Retina (tissue), 1 donor: ENCODE data around the gene CA9.
"Not testable (repeated sequence)": the region's sequence is repeated elsewhere in the genome, so short reads cannot be mapped to it uniquely, and the experiment has no call there.

Source experiments
- DNase-seq: peaks from one replicate; pipeline ENCODE4 v3.0.0-alpha.2; 2016

CA9 gene

DNA sequence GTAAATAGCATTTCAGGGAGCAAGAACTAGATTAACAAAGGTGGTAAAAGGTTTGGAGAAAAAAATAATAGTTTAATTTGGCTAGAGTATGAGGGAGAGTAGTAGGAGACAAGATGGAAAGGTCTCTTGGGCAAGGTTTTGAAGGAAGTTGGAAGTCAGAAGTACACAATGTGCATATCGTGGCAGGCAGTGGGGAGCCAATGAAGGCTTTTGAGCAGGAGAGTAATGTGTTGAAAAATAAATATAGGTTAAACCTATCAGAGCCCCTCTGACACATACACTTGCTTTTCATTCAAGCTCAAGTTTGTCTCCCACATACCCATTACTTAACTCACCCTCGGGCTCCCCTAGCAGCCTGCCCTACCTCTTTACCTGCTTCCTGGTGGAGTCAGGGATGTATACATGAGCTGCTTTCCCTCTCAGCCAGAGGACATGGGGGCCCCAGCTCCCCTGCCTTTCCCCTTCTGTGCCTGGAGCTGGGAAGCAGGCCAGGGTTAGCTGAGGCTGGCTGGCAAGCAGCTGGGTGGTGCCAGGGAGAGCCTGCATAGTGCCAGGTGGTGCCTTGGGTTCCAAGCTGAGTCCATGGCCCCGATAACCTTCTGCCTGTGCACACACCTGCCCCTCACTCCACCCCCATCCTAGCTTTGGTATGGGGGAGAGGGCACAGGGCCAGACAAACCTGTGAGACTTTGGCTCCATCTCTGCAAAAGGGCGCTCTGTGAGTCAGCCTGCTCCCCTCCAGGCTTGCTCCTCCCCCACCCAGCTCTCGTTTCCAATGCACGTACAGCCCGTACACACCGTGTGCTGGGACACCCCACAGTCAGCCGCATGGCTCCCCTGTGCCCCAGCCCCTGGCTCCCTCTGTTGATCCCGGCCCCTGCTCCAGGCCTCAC is at the start of gene CA9:
Gene CA9, plus strand, starts transcription at position 797 of the 893 bp plus-strand sequence. Its CDS starts 32 bp downstream, at position 829.
- DNase-seq = no peak

DNA sequence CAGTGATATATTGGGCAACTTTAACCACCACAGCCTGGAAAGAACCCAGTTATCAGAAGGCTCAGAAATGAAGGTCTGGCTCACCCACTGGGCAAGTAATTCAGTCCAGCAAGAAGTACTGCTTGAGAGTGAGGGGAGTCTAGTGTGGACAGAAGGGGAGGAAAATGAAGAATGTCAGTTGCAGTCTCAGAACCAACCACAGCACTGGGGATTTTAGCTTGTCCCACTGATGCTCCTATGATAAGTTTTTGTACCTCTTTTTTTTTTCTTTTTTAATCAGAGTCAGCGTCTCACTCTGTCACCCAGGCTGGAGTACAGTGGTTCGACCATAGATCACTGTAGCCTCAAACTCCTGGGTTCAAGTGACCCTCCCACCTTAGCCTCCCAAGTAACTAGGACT is 46.2 kb upstream of the CA9 start:
- no peak for DNase-seq

- no peak for DNase-seq
Measured at GRCh38 chr9:35628389-35628991, 45.2 kb upstream of the CA9 start.

DNA sequence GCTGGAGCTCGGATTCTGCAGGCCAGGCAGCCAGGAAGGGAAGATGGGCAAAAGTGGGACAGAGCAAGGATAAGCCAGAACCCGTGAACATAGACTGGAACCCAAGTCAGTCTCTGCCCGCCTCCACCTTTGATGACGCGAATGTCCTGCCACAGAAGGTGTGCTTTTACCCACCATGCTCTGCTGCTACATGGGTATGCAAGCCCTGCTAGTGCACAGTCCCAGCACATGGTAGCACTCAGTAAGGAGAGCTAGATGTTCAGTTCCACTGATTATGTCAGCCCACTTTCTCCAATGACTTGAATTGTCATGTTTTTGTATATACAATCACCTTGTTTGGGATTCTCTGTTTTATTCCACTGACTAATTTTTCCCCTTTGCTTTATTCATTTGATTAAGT is 44.1 kb upstream of the CA9 start:
- no peak for DNase-seq

GRCh38 chr9:35635730-35636129 is 38.0 kb upstream of the CA9 start:
- DNase-seq = no peak

DNA sequence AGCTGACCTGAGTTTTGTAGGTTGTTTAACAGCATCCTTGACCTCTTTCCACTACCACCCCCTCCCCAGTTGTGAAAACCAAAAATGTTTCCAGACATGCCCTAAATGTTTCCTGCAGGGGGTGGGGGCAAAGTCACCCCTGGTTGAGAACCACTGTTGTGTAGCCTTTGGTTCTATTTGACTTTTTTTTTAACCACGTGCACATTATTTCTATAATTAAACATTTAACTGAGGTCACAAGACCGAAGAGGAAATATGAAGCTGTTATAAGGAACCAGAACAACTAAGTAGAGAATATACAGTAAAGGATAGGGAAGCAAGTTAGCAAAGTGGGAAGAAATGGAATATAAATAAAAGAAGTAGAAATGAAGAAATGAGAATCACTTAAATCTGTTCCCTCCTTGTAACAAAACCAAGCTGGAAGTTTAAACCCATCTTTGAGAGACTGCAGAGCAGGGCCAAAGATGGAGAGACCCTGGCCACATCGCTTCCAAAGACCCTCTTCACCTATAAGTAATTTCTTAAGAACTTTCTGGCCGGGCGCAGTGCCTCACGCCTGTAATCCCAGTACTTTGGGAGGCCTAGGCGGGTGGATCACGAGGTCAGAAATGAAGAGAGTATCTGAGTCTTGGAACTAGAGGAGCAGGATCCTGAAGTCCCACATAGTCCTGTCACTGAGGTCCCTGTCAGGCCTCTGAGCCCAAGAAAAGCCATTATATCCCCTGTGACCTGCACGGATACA is 37.4 kb upstream of the CA9 start:
- no peak for DNase-seq

DNA sequence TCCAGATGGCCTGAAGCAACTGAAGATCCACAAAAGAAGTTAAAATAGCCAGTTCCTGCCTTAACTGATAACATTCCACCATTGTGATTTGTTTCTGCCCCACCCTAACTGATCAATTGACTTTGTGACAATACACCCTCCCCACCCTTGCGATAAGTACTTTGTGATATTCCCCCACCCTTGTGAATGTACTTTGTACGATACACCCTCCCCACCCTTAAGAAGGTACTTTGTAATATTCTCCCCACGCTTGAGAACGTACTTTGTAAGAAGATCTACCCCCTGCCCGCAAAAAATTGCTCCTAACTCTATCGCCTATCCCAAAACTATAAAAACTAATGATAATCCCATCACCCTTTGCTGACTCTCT is 36.9 kb upstream of the CA9 start:
- DNase-seq = not testable (repeated sequence)

- DNase-seq = not testable (repeated sequence)
Measured at GRCh38 chr9:35637427-35637955, 36.2 kb upstream of the CA9 start.

DNA sequence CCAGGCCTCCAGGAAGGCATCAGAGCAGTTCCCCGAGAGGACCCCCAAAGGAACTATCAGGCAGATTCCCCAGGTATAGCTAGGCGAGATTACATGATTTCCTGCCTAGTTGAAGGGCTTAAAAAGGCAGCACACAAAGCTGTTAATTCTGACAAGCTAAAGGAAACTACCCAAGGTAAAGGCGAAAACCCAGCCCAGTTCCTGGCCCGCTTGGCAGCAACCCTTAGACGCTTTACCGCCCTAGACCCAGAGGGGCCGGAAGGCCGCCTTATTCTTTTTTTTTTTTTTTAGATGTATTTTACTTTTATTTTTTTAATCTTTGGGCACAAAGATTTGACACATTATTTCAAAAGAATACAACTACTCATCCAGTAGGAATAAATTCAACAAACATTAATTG is 35.0 kb upstream of the CA9 start:
- DNase-seq = not testable (repeated sequence)

- not testable (repeated sequence) for DNase-seq
Measured at GRCh38 chr9:35639225-35639624, 34.5 kb upstream of the CA9 start.

- no peak for DNase-seq
Measured at GRCh38 chr9:35639631-35640030, 34.1 kb upstream of the CA9 start.

GRCh38 chr9:35640431-35640830 is 33.3 kb upstream of the CA9 start:
- DNase-seq = not testable (repeated sequence)

- DNase-seq = not testable (repeated sequence)
Measured at GRCh38 chr9:35641478-35641877, 32.2 kb upstream of the CA9 start.

- no peak for DNase-seq
Measured at GRCh38 chr9:35643046-35643445, 30.7 kb upstream of the CA9 start.

DNA sequence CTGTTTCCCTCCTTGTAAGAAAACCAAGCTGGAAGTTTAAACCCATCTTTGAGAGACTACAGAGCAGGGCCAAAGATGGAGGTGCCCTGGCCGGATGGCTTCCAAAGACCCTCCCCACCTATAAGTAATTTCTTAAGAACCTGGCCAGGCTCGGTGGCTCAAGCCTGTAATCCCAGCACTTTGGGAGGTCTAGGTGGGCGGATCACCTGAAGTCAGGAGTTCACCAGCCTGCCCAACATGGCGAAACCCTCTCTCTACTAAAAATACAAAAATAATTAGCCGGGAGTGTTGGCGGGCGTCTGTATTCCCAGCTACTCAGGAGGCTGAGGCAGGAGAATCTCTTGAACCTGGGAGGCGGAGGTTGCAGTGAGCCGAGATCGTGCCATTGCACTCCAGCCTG is 28.0 kb upstream of the CA9 start:
- DNase-seq = not testable (repeated sequence)

DNA sequence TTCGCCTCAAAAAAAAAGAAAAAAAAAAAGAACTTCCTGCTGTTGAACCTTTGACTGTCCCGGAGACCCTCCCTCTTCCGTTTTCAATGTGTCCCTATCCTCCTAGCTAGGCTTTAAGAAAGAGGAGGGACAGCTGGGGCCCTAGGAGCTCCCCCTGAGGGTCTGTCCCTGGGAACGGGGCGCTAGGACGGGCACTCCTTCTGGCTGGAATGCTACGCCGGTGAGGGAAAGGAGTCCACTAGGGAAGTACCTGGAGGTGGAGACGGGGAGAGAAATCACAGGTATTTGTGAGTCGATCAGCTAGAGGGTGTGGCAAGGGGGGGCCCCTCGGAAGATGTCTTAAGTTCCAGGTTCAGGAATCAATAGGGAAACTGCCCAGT is 27.6 kb upstream of the CA9 start:
- DNase-seq = no peak

DNA sequence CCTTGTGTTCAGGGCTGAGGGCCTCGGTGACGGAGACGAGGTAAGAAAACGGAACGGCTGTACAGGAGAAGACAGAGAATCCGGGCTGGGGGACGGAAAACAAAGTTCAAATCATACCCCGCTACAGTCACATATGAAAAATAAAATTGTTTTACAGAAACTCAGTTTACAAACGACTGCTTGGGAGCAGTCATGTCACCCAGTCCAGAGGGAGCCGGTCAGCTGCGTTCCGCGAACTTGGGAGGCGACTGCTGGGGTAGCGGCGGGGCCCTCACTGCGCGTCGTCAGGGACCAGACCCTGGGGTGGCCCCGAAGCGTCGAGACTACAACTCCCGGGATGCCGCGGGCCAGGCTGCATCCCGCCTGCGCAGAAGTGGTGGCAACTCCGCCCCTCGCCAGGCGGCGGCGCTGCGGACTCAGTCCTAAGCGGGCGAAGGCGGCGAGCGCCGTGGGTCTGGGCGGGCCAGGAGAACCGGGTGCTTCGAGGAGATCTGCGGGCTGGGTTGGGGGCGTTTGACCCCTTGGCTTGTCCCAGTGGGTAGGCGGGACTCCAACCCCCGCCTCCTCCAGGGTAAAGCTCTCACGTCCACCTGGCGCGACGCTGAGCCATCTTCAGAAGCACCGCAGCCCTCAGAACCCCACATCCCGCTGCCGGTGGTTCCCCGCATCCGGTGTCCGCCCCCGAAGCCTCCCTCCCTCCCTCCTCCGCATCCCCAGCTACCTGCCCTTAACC is 27.0 kb upstream of the CA9 start:
- DNase-seq = peak; percentile 97

DNA sequence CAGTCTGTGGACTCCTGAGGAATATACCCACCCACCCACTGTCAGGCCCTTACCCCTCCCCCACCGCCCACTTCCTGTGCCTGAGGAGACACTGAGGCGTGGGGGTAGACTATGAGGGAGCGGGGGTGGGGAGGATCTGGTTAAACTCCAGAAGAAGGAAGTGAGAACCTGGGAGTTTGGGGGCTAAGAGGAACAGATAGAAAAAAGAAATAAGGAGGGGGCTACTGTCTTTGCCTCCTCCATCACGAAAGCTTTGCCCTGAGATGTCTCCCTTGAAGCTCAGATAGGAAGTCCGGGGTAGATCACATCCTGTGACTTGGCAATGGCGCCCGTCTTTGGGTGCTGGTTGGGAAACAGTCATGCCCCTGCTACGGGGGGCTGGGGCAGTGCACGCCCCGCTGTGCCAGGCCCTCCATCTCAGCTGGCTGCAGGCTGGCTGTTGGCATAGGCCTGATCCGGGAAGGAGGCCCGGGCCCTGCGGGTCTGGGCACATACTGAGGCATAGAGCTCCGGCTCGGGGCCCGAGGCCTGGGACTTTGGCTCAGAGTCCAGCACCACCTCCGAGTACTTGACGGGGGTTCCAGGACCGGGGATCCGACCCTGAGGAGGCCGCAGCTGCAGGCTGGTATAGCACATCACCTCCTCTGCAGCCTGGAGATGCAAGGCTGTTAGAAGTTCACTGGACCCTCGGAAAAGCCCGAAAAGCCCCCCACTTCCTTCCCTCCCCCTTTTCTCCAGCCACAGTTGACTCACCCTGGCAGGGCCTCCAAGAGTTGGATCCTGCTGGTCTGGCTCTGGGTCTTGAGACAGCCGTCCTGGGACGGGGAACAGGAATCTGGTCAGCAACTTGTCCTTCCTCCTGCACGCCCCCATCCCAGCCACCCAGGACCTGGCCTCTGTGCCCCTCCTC is 24.0 kb upstream of the CA9 start:
- no peak for DNase-seq

GRCh38 chr9:35650341-35651158 is 23.2 kb upstream of the CA9 start, which contains the start of gene SIT1:
TSS of gene SIT1 (minus strand) at chr9:35650931. CDS start at chr9:35650853, 78 bp downstream.
- DNase-seq = no peak
